IMR-90 (cell line): ENCODE data around the gene KCMF1. TPM values are rescaled to one million over a fixed set of nuclear protein-coding genes. Genes with fewer than 3 reads are reported as not detected.

Experiments used
- ATAC-seq: fragments of 200-7000 bp; cut with Tn5 transposase; 2 replicates; pipeline ENCODE4 v1.9.1; 2020; ENCODE audit warnings: low read depth, mild to moderate bottlenecking, moderate library complexity
- BruUV-seq: library from RNA; stranded (reverse); fragments of 400-500 nt; replicated peaks from 2 replicates; lab custom pipeline; 2021; lab: Mats Ljungman, UMichigan
- CTCF ChIA-PET: fragments of 300-600 bp; formaldehyde crosslinking; extraction: SDS; loops from one replicate; lab custom pipeline; 2021; ENCODE audit warnings: antibody characterized with exemption; lab: Yijun Ruan, JAX
- POLR2A ChIA-PET: fragments of 300-600 bp; sonication (Branson Sonifier 250); formaldehyde crosslinking; loops from one replicate; lab custom pipeline; 2022; ENCODE audit warnings: antibody characterized with exemption; ENCODE audit not compliant: unreplicated experiment; lab: Charles Lee
- DNase-seq: peaks from one replicate; pipeline ENCODE4 v3.0.0; 2013
- H2AFZ ChIP-seq: replicated peaks from 2 replicates; pipeline ENCODE3; 2013; ENCODE audit warnings: low read length, mild to moderate bottlenecking; ENCODE audit not compliant: poor library complexity
- H2AK5ac ChIP-seq: 2 replicates; pipeline ENCODE4 v1.6.1; 2013; ENCODE audit warnings: low read depth, low read length, inconsistent platforms
- H2AK9ac ChIP-seq: replicated peaks from 2 replicates; pipeline ENCODE3; 2013; ENCODE audit warnings: mild to moderate bottlenecking, low read depth, low read length, moderate library complexity; ENCODE audit not compliant: poor library complexity
- H2BK120ac ChIP-seq: 2 replicates; pipeline ENCODE4 v1.6.1; 2013; ENCODE audit warnings: low read depth, low read length, inconsistent platforms
- H2BK15ac ChIP-seq: 3 replicates; pipeline ENCODE4 v1.6.1; 2013; ENCODE audit warnings: low read depth, low read length, inconsistent platforms
- H2BK20ac ChIP-seq: 2 replicates; pipeline ENCODE4 v1.6.1; 2013; ENCODE audit warnings: low read depth, mild to moderate bottlenecking, inconsistent platforms, low read length, moderate library complexity
- H2BK5ac ChIP-seq: 2 replicates; pipeline ENCODE4 v1.6.1; 2013; ENCODE audit warnings: mild to moderate bottlenecking, low read depth, low read length, inconsistent platforms; ENCODE audit not compliant: poor library complexity, severe bottlenecking
- H3K14ac ChIP-seq: replicated peaks from 2 replicates; pipeline ENCODE4 v1.6.1; 2013; ENCODE audit warnings: low read depth, low read length, inconsistent platforms
- H3K18ac ChIP-seq: 2 replicates; pipeline ENCODE4 v1.6.1; 2013; ENCODE audit warnings: low read depth, low read length, control low read depth
- H3K23ac ChIP-seq: 2 replicates; pipeline ENCODE4 v1.6.1; 2013; ENCODE audit warnings: low read depth, low read length, inconsistent platforms
- H3K27ac ChIP-seq: 2 replicates; pipeline ENCODE4 v1.5.1; 2013; ENCODE audit warnings: mild to moderate bottlenecking, control low read depth, low read length; ENCODE audit not compliant: insufficient read depth
- H3K27me3 ChIP-seq: 2 replicates; pipeline ENCODE4 v1.6.1; 2013; ENCODE audit warnings: low read length; ENCODE audit not compliant: control insufficient read depth, insufficient read depth
- H3K36me3 ChIP-seq: 2 replicates; pipeline ENCODE4 v1.6.1; 2013; ENCODE audit warnings: low read length, mixed read lengths; ENCODE audit not compliant: control insufficient read depth, insufficient read depth
- H3K4ac ChIP-seq: 2 replicates; pipeline ENCODE4 v1.6.1; 2013; ENCODE audit warnings: low read depth, low read length, inconsistent platforms
- H3K4me1 ChIP-seq: 2 replicates; pipeline ENCODE4 v1.6.1; 2013; ENCODE audit warnings: low read length, mixed read lengths; ENCODE audit not compliant: control insufficient read depth, insufficient read depth
- H3K4me2 ChIP-seq: 2 replicates; pipeline ENCODE4 v1.6.1; 2013; ENCODE audit warnings: low read depth, mild to moderate bottlenecking, control low read depth, low read length, moderate library complexity
- H3K4me3 ChIP-seq: 2 replicates; pipeline ENCODE4 v1.5.1; 2013; ENCODE audit warnings: low read depth, mild to moderate bottlenecking, control low read depth, low read length, moderate library complexity; ENCODE audit not compliant: insufficient read depth
- H3K56ac ChIP-seq: 2 replicates; pipeline ENCODE4 v1.6.1; 2013; ENCODE audit warnings: low read length, inconsistent platforms; ENCODE audit not compliant: insufficient read depth; ENCODE audit errors: extremely low read depth
- H3K79me1 ChIP-seq, 2 experiments: 2 replicates each; pipeline ENCODE4 v1.6.1; 2013; ENCODE audit warnings: low read length in 2 of 2, inconsistent platforms in 1 of 2, low read depth in 1 of 2
- H3K9ac ChIP-seq: 2 replicates; pipeline ENCODE4 v1.6.1; 2013; ENCODE audit warnings: low read depth, low read length, control low read depth
- H3K9me1 ChIP-seq: 2 replicates; pipeline ENCODE4 v1.6.1; 2013; ENCODE audit warnings: low read length, inconsistent platforms; ENCODE audit not compliant: insufficient read depth
- H3K9me3 ChIP-seq: 2 replicates; pipeline ENCODE4 v1.6.1; 2013; ENCODE audit warnings: low read length; ENCODE audit not compliant: control insufficient read depth, insufficient read depth
- H4K20me1 ChIP-seq: 2 replicates; pipeline ENCODE4 v1.6.1; 2013; ENCODE audit warnings: low read length, inconsistent platforms; ENCODE audit not compliant: insufficient read depth
- H4K5ac ChIP-seq: 2 replicates; pipeline ENCODE4 v1.6.1; 2013; ENCODE audit warnings: mild to moderate bottlenecking, low read depth, low read length, control low read depth
- H4K8ac ChIP-seq, 2 experiments: 2 replicates each; pipeline ENCODE4 v1.6.1; 2013; ENCODE audit warnings: low read depth in 2 of 2, low read length in 2 of 2, control low read depth in 1 of 2, inconsistent platforms in 1 of 2
- H4K91ac ChIP-seq: 2 replicates; pipeline ENCODE4 v1.6.1; 2013; ENCODE audit warnings: low read depth, low read length, inconsistent platforms; ENCODE audit not compliant: insufficient read depth
- BHLHE40 ChIP-seq: fragments of 150-350 bp; IDR thresholded peaks from 2 replicates; pipeline ENCODE4 v1.6.1; 2016; ENCODE audit warnings: mild to moderate bottlenecking, low read depth, low read length
- CHD1 ChIP-seq: IDR thresholded peaks from 2 replicates; pipeline ENCODE4 v1.6.1; 2012; ENCODE audit warnings: low read depth, low read length, improper control_type of control experiment
- CTCF ChIP-seq: conservative IDR thresholded peaks from 2 replicates; pipeline ENCODE4 v1.5.1; 2012; ENCODE audit warnings: mild to moderate bottlenecking, low read depth, low read length, improper control_type of control experiment
- FOS ChIP-seq: fragments of 150-350 bp; IDR thresholded peaks from 2 replicates; pipeline ENCODE4 v1.6.1; 2016; ENCODE audit warnings: low read depth, low read length
- MAFK ChIP-seq: IDR thresholded peaks from 2 replicates; pipeline ENCODE4 v1.6.1; 2012; ENCODE audit warnings: low read depth, low read length, improper control_type of control experiment
- MAZ ChIP-seq: IDR thresholded peaks from 2 replicates; pipeline ENCODE4 v1.6.1; 2012; ENCODE audit warnings: low read depth, mild to moderate bottlenecking, low read length, improper control_type of control experiment, moderate library complexity, borderline replicate concordance
- MXI1 ChIP-seq: IDR thresholded peaks from 2 replicates; pipeline ENCODE4 v1.6.1; 2012; ENCODE audit warnings: low read depth, mild to moderate bottlenecking, low read length, moderate library complexity, borderline replicate concordance
- NFE2L2 ChIP-seq: fragments of 150-350 bp; IDR thresholded peaks from 2 replicates; pipeline ENCODE4 v1.6.1; 2016; ENCODE audit warnings: low read depth, mild to moderate bottlenecking, low read length
- POLR2A ChIP-seq: IDR thresholded peaks from 2 replicates; pipeline ENCODE4 v1.6.1; 2012; ENCODE audit warnings: mild to moderate bottlenecking, low read depth, low read length
- RAD21 ChIP-seq: IDR thresholded peaks from 2 replicates; pipeline ENCODE4 v1.6.1; 2012; ENCODE audit warnings: low read length, improper control_type of control experiment
- RCOR1 ChIP-seq: IDR thresholded peaks from 2 replicates; pipeline ENCODE4 v1.6.1; 2012; ENCODE audit warnings: mild to moderate bottlenecking, low read length, improper control_type of control experiment; ENCODE audit not compliant: insufficient replicate concordance
- RFX5 ChIP-seq: IDR thresholded peaks from 2 replicates; pipeline ENCODE4 v1.8.0; 2012; ENCODE audit warnings: low read depth, mild to moderate bottlenecking, low read length, moderate library complexity
- SMC3 ChIP-seq: fragments of 150-350 bp; IDR thresholded peaks from 2 replicates; pipeline ENCODE4 v1.6.1; 2016; ENCODE audit warnings: low read depth, mild to moderate bottlenecking, antibody characterized with exemption, low read length, moderate library complexity
- USF2 ChIP-seq: fragments of 150-350 bp; IDR thresholded peaks from 2 replicates; pipeline ENCODE4 v1.6.1; 2017; ENCODE audit warnings: mild to moderate bottlenecking, antibody characterized with exemption, low read length, low read depth
- WGBS, 2 experiments: methylation state at CpG; one replicate each; pipeline versions ENCODE4 v1.1.5 to v1.1.7; 2013; ENCODE audit warnings: missing lambda C conversion rate in 2 of 2; ENCODE audit not compliant: insufficient read length in 1 of 2; ENCODE audit errors: extremely low coverage in 2 of 2; 5-methylcytosine and 5-hydroxymethylcytosine counted together
- dilution Hi-C: fragments of 300-500 bp; cut with HindIII; formaldehyde crosslinking; loops from one replicate; pipeline ENCODE4 v1.14.3; 2018; ENCODE audit warnings: low sequenced_read_pairs; ENCODE audit not compliant: unreplicated experiment
- in situ Hi-C: fragments of 300-500 bp; cut with MboI; formaldehyde crosslinking; loops from 3 replicates; pipeline ENCODE4 v1.14.3; 2019; ENCODE audit warnings: low sequenced_read_pairs, inconsistent platforms, mixed read lengths
- intact Hi-C: fragments of 100-400 bp; cut with micrococcal nuclease; formaldehyde crosslinking; loops from 2 replicates; pipeline ENCODE4 v1.10.0; 2022
- polyA plus RNA-seq, 3 experiments: library from polyadenylated mRNA; depleted of rRNA; stranded (reverse); fragments of >200 nt; gene quantifications; 2 replicates each; pipeline ENCODE4 v1.2.3, GENCODE V29; 2012; ENCODE audit warnings: low replicate concordance in 1 of 3
- total RNA-seq: library from RNA; depleted of rRNA; stranded (reverse); fragments of >200 nt; gene quantifications from 2 replicates; pipeline ENCODE4 v1.2.3, GENCODE V29; 2012
- TF ChIP-seq, protein P1 (sequence below): fragments of 150-350 bp; IDR thresholded peaks from 2 replicates; pipeline ENCODE4 v1.6.1; 2016; ENCODE audit warnings: low read depth, mild to moderate bottlenecking, low read length, moderate library complexity, borderline replicate concordance

The KCMF1 gene
- total and polyA plus RNA-seq, 2 of the 4 experiments (the other 2 are of a cell fraction), result 49.9 to 108 TPM

- no peak overlapping the region for H3K23ac ChIP-seq
- peaks cover 14% of the 10 kb centered on the region for H3K27me3 ChIP-seq
- peaks cover 5% of the 10 kb centered on the region; the same call in 1 of the 2 replicates for H3K9me1 ChIP-seq
- ATAC-seq (no peak), DNase-seq (no peak)
- H2BK15ac ChIP-seq, result no peak overlapping the region
- no peaks in the 10 kb centered on the region for H3K79me1 ChIP-seq
- CTCF ChIA-PET, result interaction anchor here (0.9 kb wide), 1 partner anchor 222 kb away, joined by 3 read pairs; no protein-coding TSS in a partner anchor
- no peak overlapping the region for H3K14ac ChIP-seq
- no peak overlapping the region for H3K56ac ChIP-seq
- no peaks in the 10 kb centered on the region for H3K4me1 ChIP-seq
- H4K5ac ChIP-seq, result no peak overlapping the region
- H2BK20ac ChIP-seq, result no peak overlapping the region
- H4K8ac ChIP-seq, result no peak overlapping the region
- no peaks in the 10 kb centered on the region for H4K20me1 ChIP-seq
- no peak overlapping the region for H3K9ac ChIP-seq
- intact Hi-C loops (no loop called here), dilution Hi-C loops (no loop called here), in situ Hi-C loops (loop anchor here (5.0 kb wide), 1 partner anchor 34 kb away; no protein-coding TSS in a partner anchor)
- no peak overlapping the region for H2BK5ac ChIP-seq
- no peak overlapping the region for H2AK9ac ChIP-seq
- H3K4ac ChIP-seq, result no peak overlapping the region
- H3K9me3 ChIP-seq, result peaks cover 8% of the 10 kb centered on the region
- H2AK5ac ChIP-seq, result no peak overlapping the region
- H2AFZ ChIP-seq, result no peak overlapping the region
- no peaks in the 10 kb centered on the region for H3K36me3 ChIP-seq
- no peak overlapping the region for H2BK120ac ChIP-seq
- 83% methylated on average over 1 of the region's 5 CpGs; no CpG with 5 or more reads in 1 of the 2 experiments for WGBS, 2 experiments
- no peak overlapping the region for H3K18ac ChIP-seq
- TF ChIP-seq USF2 (no peak), RAD21 (no peak), MAFK (no peak), RFX5 (no peak), CTCF (no peak), RCOR1 (no peak), SMC3 (no peak), BHLHE40 (no peak), POLR2A (no peak), FOS (no peak), MAZ (no peak), NFE2L2 (no peak), CHD1 (no peak), MXI1 (no peak)
- TF ChIP-seq, protein P1, sequence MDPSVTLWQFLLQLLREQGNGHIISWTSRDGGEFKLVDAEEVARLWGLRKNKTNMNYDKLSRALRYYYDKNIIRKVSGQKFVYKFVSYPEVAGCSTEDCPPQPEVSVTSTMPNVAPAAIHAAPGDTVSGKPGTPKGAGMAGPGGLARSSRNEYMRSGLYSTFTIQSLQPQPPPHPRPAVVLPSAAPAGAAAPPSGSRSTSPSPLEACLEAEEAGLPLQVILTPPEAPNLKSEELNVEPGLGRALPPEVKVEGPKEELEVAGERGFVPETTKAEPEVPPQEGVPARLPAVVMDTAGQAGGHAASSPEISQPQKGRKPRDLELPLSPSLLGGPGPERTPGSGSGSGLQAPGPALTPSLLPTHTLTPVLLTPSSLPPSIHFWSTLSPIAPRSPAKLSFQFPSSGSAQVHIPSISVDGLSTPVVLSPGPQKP, result no peak
- POLR2A ChIA-PET, result no interaction called here
- no peak overlapping the region for H3K27ac ChIP-seq
- H3K4me2 ChIP-seq, result no peak overlapping the region
- H4K91ac ChIP-seq, result no peak overlapping the region
- no peak overlapping the region for H3K4me3 ChIP-seq
- BruUV-seq, result no TSS peak
Measured at GRCh38 chr2:85077859-85078419, 107.0 kb downstream of the KCMF1 start.
